GM04504 (cell line): ENCODE data around the gene PLCB2.

ENCODE experiments used
- DNase-seq: peaks from one replicate; pipeline ENCODE4 v3.0.0-alpha.2; 2012; ENCODE audit warnings: low read depth

The PLCB2 gene

GRCh38 chr15:40248006-40248783 lies 59.5 kb downstream of the PLCB2 start:
- no peak for DNase-seq

GRCh38 chr15:40247406-40247971 lies 60.2 kb downstream of the PLCB2 start:
- no peak for DNase-seq

- no peak for DNase-seq
These were observed 61.0 kb downstream of the PLCB2 start for GRCh38 chr15:40246496-40247280.

GRCh38 chr15:40245666-40246450 lies 61.9 kb downstream of the PLCB2 start:
- DNase-seq: no peak

- DNase-seq: no peak
These were observed 62.7 kb downstream of the PLCB2 start for GRCh38 chr15:40244961-40245523.

GRCh38 chr15:40243126-40243810 lies 64.5 kb downstream of the PLCB2 start:
- DNase-seq: no peak

- DNase-seq: no peak
These were observed 65.1 kb downstream of the PLCB2 start for GRCh38 chr15:40242601-40243000.

GRCh38 chr15:40242213-40242599 lies 65.5 kb downstream of the PLCB2 start:
- DNase-seq: no peak

- DNase-seq: no peak
These were observed 66.2 kb downstream of the PLCB2 start for GRCh38 chr15:40241269-40242212.

GRCh38 chr15:40240619-40241221 lies 67.0 kb downstream of the PLCB2 start:
- no peak for DNase-seq

- no peak for DNase-seq
These were observed 67.8 kb downstream of the PLCB2 start for GRCh38 chr15:40239693-40240618.

GRCh38 chr15:40239404-40239692 lies 68.4 kb downstream of the PLCB2 start:
- no peak for DNase-seq

GRCh38 chr15:40238532-40239403 lies 69.0 kb downstream of the PLCB2 start, which contains the start of gene PAK6:
PAK6 (plus strand) TSS chr15:40239063; CDS start chr15:40264786, 25,723 bp downstream.
- no peak for DNase-seq
